Subcutaneous abdominal adipose tissue (tissue), 5 donors: ENCODE results near the gene EVI5.

ENCODE experiments used
- H3K27ac ChIP-seq: one replicate; pipeline ENCODE4 v1.7.0; 2013; ENCODE audit warnings: low read depth, mild to moderate bottlenecking, inconsistent platforms, low read length, moderate library complexity
- H3K27me3 ChIP-seq, 5 donors: one replicate each; pipeline ENCODE4 v1.7.0; 2013; ENCODE audit warnings: low read length in 5 of 5, inconsistent platforms in 1 of 5; ENCODE audit not compliant: control insufficient read depth in 5 of 5, insufficient read depth in 4 of 5
- H3K36me3 ChIP-seq, 5 donors: one replicate each; pipeline ENCODE4 v1.7.0; 2013; ENCODE audit warnings: low read length in 5 of 5; ENCODE audit not compliant: control insufficient read depth in 5 of 5, insufficient read depth in 5 of 5
- H3K4me1 ChIP-seq, 5 donors: one replicate each; pipeline ENCODE4 v1.7.0; 2013; ENCODE audit warnings: low read length in 5 of 5, mild to moderate bottlenecking in 3 of 5, moderate library complexity in 1 of 5; ENCODE audit not compliant: control insufficient read depth in 5 of 5, insufficient read depth in 5 of 5
- H3K4me3 ChIP-seq, 5 donors: one replicate each; pipeline ENCODE4 v1.7.0; 2013; ENCODE audit warnings: low read length in 5 of 5, low read depth in 1 of 5
- H3K9ac ChIP-seq, 5 donors: one replicate each; pipeline ENCODE4 v1.7.0; 2013; ENCODE audit warnings: low read length in 5 of 5, mild to moderate bottlenecking in 4 of 5, moderate library complexity in 3 of 5
- H3K9me3 ChIP-seq, 5 donors: one replicate each; pipeline ENCODE4 v1.7.0; 2013; ENCODE audit warnings: low read length in 5 of 5; ENCODE audit not compliant: control insufficient read depth in 5 of 5
- donor health status: healthy.
- donor health status: healthy.
- donor health status: healthy.
- donor health status: healthy.
- donor health status: healthy.

The EVI5 gene

DNA sequence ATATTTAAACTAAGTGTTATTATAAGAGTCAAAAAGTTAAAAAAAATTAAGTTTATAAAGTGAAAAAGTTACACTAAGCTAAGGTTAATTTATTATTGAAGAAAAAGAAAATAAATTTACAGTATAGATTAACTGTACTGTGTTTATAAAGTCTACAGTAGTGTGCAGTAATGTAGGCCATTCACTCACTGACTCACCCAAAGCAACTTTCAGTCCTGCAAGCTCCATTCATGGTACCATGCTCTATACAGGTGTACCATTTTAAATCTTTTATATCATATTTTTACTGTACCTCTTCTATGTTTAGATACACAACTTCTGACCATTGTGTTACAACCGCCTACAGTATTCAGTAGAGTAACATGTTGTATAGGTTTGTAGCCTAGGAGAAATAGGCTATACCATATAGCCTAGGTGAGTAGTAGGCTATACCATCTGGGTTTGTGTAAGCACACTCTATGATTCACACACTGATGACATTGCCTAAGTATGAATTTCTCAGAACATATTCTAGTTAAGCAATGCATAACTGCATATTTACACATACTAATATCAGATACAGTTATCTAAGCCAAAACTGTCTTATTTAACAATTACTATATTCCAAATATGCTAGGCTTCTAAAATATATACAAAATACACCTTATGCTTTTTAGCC is 217.6 kb downstream of the EVI5 start:
- Histone ChIP-seq H3K9ac (no peak overlapping the region), H3K4me1 (no peaks in the 10 kb centered on the region), H3K36me3 (peaks cover 0 to 7% (median 0%) of the 10 kb centered on the region in 5 donors), H3K9me3 (no peaks in the 10 kb centered on the region), H3K4me3 (no peak overlapping the region), H3K27me3 (no peaks in the 10 kb centered on the region), H3K27ac (no peak overlapping the region)

DNA sequence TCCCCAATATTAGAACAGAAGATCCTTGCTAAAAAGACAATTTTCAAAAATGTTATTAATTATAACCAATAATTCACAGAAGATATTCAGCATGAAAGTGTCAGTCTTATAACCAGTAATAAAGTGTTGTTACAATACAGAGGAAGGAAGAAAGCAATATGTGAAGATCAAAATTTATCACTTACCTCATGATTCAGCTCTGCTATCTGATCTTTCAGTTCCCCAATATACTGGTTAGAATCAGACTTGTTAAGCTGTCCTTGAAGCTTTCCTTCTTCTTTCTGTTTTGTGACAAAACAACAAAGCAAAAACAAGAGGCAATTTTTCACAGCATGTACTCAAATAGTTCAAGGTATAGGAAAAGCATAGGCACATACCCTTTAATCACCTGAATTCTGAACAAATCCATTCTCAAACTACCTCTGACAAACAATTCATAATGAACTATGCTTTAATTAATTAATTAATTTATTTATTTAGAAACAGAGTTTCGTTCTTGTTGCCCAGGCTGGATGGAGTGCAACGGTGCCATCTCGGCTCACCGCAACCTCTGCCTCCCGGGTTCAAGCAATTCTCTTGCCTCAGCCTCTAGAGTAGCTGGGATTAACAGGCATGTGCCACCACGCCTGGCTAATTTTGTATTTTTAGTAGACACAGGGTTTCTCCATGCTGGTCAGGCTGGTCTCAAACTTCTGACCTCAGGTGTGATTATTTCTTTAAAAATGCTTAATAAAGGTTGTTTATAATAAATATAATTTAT is 221.3 kb downstream of the EVI5 start:
- no peaks in the 10 kb centered on the region for H3K27me3 ChIP-seq

DNA sequence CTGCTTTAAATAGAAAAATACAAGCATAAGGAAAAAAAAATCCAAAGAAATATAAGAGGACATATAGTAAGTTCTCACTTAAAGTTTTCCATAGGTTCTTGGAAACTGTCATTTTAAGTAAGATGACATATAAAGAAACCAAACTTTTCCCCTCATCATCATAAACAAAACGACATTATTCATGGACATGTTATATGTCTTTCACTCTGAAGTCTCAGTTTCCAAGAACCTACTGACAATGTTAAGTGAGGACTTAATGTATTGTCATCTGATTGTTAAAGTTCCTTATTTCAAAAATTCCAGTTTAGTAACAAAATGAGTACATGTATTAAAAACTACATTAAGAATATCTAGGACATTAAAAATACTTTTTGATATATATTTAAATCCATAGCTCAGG is 228.6 kb downstream of the EVI5 start:
- Histone ChIP-seq H3K27me3 (no peaks in the 10 kb centered on the region), H3K4me3 (no peak overlapping the region), H3K36me3 (no peaks in the 10 kb centered on the region), H3K9ac (no peak overlapping the region), H3K4me1 (peaks cover 0 to 5% (median 0%) of the 10 kb centered on the region in 5 donors), H3K27ac (no peak overlapping the region), H3K9me3 (no peaks in the 10 kb centered on the region)

More for the DNA sequence above, 221.3 kb downstream of the EVI5 start:
- H3K9ac ChIP-seq, result no peak overlapping the region
- H3K4me3 ChIP-seq, result no peak overlapping the region
- no peaks in the 10 kb centered on the region for H3K4me1 ChIP-seq
- H3K36me3 ChIP-seq, result peaks cover 0 to 3% (median 0%) of the 10 kb centered on the region in 5 donors
- H3K9me3 ChIP-seq, result no peaks in the 10 kb centered on the region
- no peak overlapping the region for H3K27ac ChIP-seq

DNA sequence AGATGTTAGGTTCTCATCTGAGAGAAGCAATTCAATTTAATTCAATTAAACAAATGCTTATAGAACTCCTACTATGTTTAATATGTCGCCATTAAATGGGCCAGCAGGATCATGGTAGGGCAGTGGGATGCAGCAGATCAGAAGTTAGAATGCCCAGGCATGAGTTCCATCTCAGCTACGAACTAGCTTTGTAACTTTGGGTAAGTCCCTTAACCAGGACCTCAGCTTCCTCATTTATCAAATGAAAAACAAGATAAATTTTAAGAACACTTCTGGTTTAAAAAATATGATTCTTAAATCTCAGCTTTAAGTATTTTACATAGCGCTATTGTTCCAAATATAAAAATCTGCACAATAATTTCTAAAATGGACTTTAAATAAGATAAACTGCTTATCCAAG is 230.7 kb downstream of the EVI5 start:
- Histone ChIP-seq H3K4me1 (peaks cover 0 to 5% (median 0%) of the 10 kb centered on the region in 5 donors), H3K27me3 (no peaks in the 10 kb centered on the region), H3K9me3 (no peaks in the 10 kb centered on the region), H3K9ac (no peak overlapping the region), H3K36me3 (no peaks in the 10 kb centered on the region), H3K27ac (no peak overlapping the region), H3K4me3 (no peak overlapping the region)

DNA sequence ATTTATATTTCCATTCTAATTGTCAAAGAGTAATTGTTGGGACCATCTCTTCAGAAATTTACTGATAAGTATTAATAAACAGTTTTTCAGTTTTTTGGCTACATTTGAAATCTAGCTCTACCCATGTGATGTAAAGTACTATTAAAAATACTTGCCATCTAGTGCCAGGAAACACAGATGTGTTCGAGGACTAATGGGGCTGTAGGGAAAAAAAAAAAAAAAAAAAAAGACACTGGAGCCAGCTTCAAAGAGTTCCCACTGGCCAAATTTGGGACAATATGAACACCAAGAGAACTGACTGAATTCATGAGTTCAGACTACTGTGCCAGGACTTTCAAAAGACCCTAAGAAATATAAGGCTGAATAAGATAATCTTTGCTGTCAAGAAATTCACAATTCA is 233.0 kb downstream of the EVI5 start:
- Histone ChIP-seq H3K4me1 (peaks cover 0 to 5% (median 0%) of the 10 kb centered on the region in 5 donors), H3K36me3 (no peaks in the 10 kb centered on the region), H3K9me3 (no peaks in the 10 kb centered on the region), H3K27ac (no peak overlapping the region), H3K9ac (no peak overlapping the region), H3K27me3 (no peaks in the 10 kb centered on the region), H3K4me3 (no peak overlapping the region)

DNA sequence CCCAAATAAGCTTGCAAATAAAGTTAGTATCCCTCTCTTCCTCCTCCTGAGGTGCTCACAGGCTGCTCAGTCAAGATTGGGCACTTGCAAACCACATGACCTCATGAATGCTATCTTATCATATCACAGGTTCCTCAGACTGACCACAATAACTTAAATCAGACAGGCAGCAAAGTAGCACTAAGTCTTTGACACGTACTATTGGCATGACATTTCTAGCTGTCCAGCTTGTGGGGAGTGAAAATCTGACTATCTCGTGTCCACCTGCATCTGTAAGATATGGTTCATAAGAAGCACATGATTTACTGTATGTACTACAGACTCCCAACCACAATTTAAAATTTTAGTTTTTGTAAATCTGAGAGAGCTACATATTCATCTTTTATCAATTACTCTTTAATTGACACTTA is 240.1 kb downstream of the EVI5 start:
- Histone ChIP-seq H3K4me1 (no peaks in the 10 kb centered on the region), H3K9ac (no peak overlapping the region), H3K27me3 (no peaks in the 10 kb centered on the region), H3K27ac (no peak overlapping the region), H3K9me3 (no peaks in the 10 kb centered on the region), H3K4me3 (no peak overlapping the region), H3K36me3 (peaks cover 0 to 10% (median 2%) of the 10 kb centered on the region in 5 donors)

DNA sequence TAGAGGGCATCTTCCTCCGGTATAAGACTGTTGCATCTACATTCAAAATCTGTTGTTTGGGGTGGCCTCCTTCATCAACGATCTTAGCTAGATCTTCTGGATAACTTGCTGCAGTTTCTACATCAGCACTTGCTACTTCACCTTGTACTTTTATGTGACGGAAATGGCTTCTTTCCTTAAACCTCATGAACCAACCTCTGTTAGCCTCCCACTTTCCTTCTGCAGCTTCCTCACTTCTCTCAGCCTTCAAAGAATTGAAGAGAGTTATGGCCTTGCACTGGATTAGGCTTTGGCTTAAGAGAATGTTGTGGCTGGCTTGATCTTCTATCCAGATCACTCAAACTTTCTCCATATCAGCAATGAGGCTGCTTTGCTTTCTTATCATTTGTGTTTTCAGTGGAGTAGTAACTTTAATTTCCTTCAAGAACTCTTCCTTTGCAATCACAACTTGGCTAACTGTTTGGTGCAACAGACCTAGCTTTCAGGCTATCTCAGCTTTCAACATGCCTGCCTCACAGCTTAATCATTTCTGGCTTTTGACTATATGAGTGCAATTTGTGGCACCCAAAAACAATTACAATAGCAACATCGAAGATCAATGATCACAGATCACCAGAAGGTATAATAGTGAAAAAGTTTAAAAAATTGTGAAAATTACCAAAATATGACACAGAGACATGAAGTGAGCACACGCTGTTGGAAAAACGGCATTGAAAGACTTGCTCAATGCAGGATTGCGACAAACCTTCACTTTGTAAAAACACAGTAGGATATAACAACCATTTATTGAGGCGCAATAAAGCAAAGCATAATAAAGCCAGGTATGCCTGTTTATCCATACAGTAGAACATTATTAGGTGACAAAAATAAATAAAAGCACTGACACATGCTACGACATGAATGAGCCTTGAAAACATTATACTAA is 241.5 kb downstream of the EVI5 start:
- Histone ChIP-seq H3K36me3 (peaks cover 0 to 10% (median 2%) of the 10 kb centered on the region in 5 donors), H3K27me3 (no peaks in the 10 kb centered on the region), H3K9ac (no peak overlapping the region), H3K4me3 (no peak overlapping the region), H3K4me1 (no peaks in the 10 kb centered on the region), H3K9me3 (no peaks in the 10 kb centered on the region), H3K27ac (no peak overlapping the region)

DNA sequence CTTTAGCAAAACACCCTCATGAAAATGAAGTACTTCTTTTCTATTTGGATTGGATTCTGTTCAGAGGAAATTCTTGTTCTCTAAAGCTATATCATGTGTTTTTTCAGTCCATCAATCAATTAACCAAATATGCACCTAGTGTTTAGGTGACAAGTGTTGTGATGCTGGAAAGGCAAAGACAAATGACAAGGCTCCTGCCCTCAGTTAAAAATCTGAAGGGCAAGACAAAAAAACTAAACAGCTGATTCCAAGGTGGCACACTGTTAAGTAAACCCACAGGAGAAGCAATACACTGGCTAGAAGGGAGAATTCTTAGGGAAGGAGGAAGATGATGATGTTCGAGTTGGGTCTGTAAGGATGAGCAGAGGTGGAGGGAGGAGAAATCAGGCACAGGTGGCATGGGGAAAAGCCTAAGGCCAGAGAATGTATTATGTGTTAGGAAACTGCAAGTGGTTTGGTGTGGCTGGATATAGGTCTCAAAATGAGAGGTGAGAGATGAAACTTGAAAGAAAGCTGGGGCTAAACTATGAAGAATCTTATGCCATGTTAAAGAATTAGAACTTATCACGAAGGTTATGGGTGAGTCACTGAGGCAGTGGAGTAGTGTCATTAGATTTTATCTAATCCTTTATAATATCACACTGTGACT is 246.4 kb downstream of the EVI5 start:
- Histone ChIP-seq H3K4me1 (peaks cover 0 to 3% (median 2%) of the 10 kb centered on the region in 5 donors), H3K27me3 (no peaks in the 10 kb centered on the region), H3K9ac (no peak overlapping the region), H3K27ac (no peak overlapping the region), H3K4me3 (no peak overlapping the region), H3K9me3 (no peaks in the 10 kb centered on the region), H3K36me3 (peaks cover 0 to 7% (median 2%) of the 10 kb centered on the region in 5 donors)

DNA sequence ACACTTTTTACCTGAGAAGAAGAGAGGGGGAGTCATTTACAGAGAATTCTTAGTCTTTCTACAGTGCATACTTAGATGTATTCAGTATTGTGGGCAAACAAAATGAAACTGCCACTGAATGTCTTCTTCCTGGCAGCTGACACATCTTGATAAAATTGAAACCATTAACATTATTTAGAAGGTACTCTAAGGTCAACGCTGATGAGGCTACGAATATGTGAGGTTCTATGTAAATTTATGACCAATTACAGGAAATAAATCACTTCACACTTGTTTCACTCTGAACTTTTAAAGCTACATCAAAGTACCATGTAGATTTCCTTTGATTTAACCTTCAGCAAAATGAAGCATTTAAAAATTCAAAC is 246.9 kb downstream of the EVI5 start:
- Histone ChIP-seq H3K36me3 (peaks cover 0 to 7% (median 0%) of the 10 kb centered on the region in 5 donors), H3K9ac (no peak overlapping the region), H3K27ac (no peak overlapping the region), H3K4me3 (no peak overlapping the region), H3K4me1 (peaks cover 0 to 3% (median 2%) of the 10 kb centered on the region in 5 donors), H3K27me3 (no peaks in the 10 kb centered on the region), H3K9me3 (no peaks in the 10 kb centered on the region)
